Umbilical cord (tissue), 2 donors: ENCODE results near the gene APOD. TPM values are rescaled to one million over a fixed set of nuclear protein-coding genes. Genes with fewer than 3 reads are reported as not detected.

ENCODE experiments used
- DNase-seq: peaks from one replicate; pipeline ENCODE4 v3.0.0-alpha.2; 2015; ENCODE audit warnings: low spot score
- total RNA-seq: library from RNA; depleted of rRNA; stranded (reverse); fragments of >200 nt; gene quantifications from one replicate; pipeline ENCODE4 v1.2.3, GENCODE V29; 2014; ENCODE audit warnings: low replicate concordance; ENCODE audit not compliant: insufficient read depth

Gene APOD
- total RNA-seq, 1 donor from 2014 or later: not detected

GRCh38 chr3:195587406-195587805 is 3.7 kb upstream of the APOD start:
- DNase-seq: no peak

- no peak for DNase-seq
These were observed 767 bp upstream of the APOD start for GRCh38 chr3:195584543-195584870.

- DNase-seq: no peak
These were observed 793 bp downstream of the APOD start for GRCh38 chr3:195582947-195583346.

- DNase-seq: no peak
These were observed 2.8 kb downstream of the APOD start for GRCh38 chr3:195580744-195581443.

GRCh38 chr3:195579281-195579680 is 4.5 kb downstream of the APOD start:
- no peak for DNase-seq

GRCh38 chr3:195578565-195578964 is 5.2 kb downstream of the APOD start:
- DNase-seq: no peak

GRCh38 chr3:195577645-195578177 is 6.0 kb downstream of the APOD start:
- no peak for DNase-seq

GRCh38 chr3:195574497-195575304 is 9.0 kb downstream of the APOD start:
- DNase-seq: no peak

GRCh38 chr3:195573611-195574496 is 9.9 kb downstream of the APOD start:
- DNase-seq: no peak

- no peak for DNase-seq
These were observed 12.4 kb downstream of the APOD start for GRCh38 chr3:195571361-195571760.

- DNase-seq: no peak
These were observed 12.8 kb downstream of the APOD start for GRCh38 chr3:195570912-195571311.

GRCh38 chr3:195570344-195570743 is 13.4 kb downstream of the APOD start:
- no peak for DNase-seq

GRCh38 chr3:195568630-195569029 is 15.1 kb downstream of the APOD start:
- no peak for DNase-seq

- DNase-seq: no peak
These were observed 16.9 kb downstream of the APOD start for GRCh38 chr3:195566797-195567196.

- DNase-seq: no peak
These were observed 18.0 kb downstream of the APOD start for GRCh38 chr3:195565716-195566115.

- no peak for DNase-seq
These were observed 20.4 kb downstream of the APOD start for GRCh38 chr3:195563317-195563716.

GRCh38 chr3:195559723-195560409 is 23.9 kb downstream of the APOD start:
- no peak for DNase-seq

GRCh38 chr3:195558602-195559001 is 25.1 kb downstream of the APOD start:
- DNase-seq: peak; percentile 35

- DNase-seq: no peak
These were observed 26.4 kb downstream of the APOD start for GRCh38 chr3:195557322-195557721.

GRCh38 chr3:195556390-195556789 is 27.4 kb downstream of the APOD start:
- no peak for DNase-seq

GRCh38 chr3:195555110-195555509 is 28.6 kb downstream of the APOD start:
- no peak for DNase-seq
